RWPE1 (cell line): ENCODE results near the gene KIF3B.

ENCODE experiments used
- CTCF ChIA-PET: fragments of 350-600 bp; sonication (Branson Sonifier 250); formaldehyde crosslinking; extraction: SDS; loops from one replicate; lab custom pipeline; 2021; lab: Yijun Ruan, JAX
- POLR2A ChIA-PET: fragments of 400-600 bp; formaldehyde crosslinking; extraction: SDS; loops from one replicate; lab custom pipeline; 2020; ENCODE audit warnings: antibody characterized with exemption; ENCODE audit not compliant: low non-redundant PET; lab: Yijun Ruan, JAX
- DNase-seq: peaks from one replicate; pipeline ENCODE4 v3.0.0; 2012; ENCODE audit warnings: low spot score
- H3K27ac ChIP-seq: fragments of 450-650 bp; 2 replicates; pipeline ENCODE4 v1.5.1; 2017
- CTCF ChIP-seq: fragments of 450-650 bp; conservative IDR thresholded peaks from 2 replicates; pipeline ENCODE4 v1.5.1; 2017; ENCODE audit warnings: low read depth, mild to moderate bottlenecking

Gene KIF3B

GRCh38 chr20:32231847-32232246, 45.6 kb upstream of the KIF3B start:
- no peak for DNase-seq
- POLR2A ChIA-PET: interaction anchor here (0.6 kb wide), 1 partner anchor 1212 kb away, joined by 6 read pairs; the partner anchor contains the start of gene SNTA1
- CTCF ChIA-PET: interaction anchor here (1.4 kb wide), 1 partner anchor 10 kb away, joined by 5 read pairs; no protein-coding TSS in a partner anchor
- no peak overlapping the region for H3K27ac ChIP-seq
- TF ChIP-seq CTCF: no peak

- no peak overlapping the region for H3K27ac ChIP-seq
- ChIA-PET CTCF (interaction anchor here (0.6 to 1.4 kb wide), 2 partner anchors 9 to 95 kb away, joined by 3 to 5 read pairs; no protein-coding TSS in a partner anchor), POLR2A (interaction anchor here (0.6 kb wide), 1 partner anchor 1211 kb away, joined by 6 read pairs; the partner anchor contains the start of gene SNTA1)
- DNase-seq: no peak
- TF ChIP-seq CTCF: no peak
Measured at GRCh38 chr20:32232326-32232886, 45.0 kb upstream of the KIF3B start.

- TF ChIP-seq CTCF: no peak
- CTCF ChIA-PET: interaction anchor here (0.5 to 1.4 kb wide), 4 partner anchors 8 to 410 kb away, joined by 3 to 5 read pairs (median 4); no protein-coding TSS in a partner anchor
- no peak for DNase-seq
- POLR2A ChIA-PET: no interaction called here
- no peak overlapping the region for H3K27ac ChIP-seq
Measured at GRCh38 chr20:32233286-32233685, 44.2 kb upstream of the KIF3B start.

- ChIA-PET POLR2A (interaction anchor here (1.0 kb wide), 1 partner anchor 16 kb away, joined by 3 read pairs; no protein-coding TSS in a partner anchor), CTCF (interaction anchor here (0.5 to 1.1 kb wide), 5 partner anchors 11 to 266 kb away, joined by 3 to 4 read pairs (median 3); no protein-coding TSS in a partner anchor)
- TF ChIP-seq CTCF: no peak
- no peak for DNase-seq
- 0 out of 2 replicates have a peak overlapping the region, but pooled peaks have one; percentile 0 for H3K27ac ChIP-seq
Measured at GRCh38 chr20:32234135-32234808, 43.2 kb upstream of the KIF3B start.

GRCh38 chr20:32235331-32236047, 42.0 kb upstream of the KIF3B start:
- CTCF ChIA-PET: interaction anchor here (0.6 to 1.0 kb wide), 3 partner anchors 10 to 1558 kb away, joined by 3 to 5 read pairs (median 3); no protein-coding TSS in a partner anchor
- DNase-seq: no peak

More at GRCh38 chr20:32235331-32236047, 42.0 kb upstream of the KIF3B start:
- peak overlapping the region; percentile 43 for H3K27ac ChIP-seq
- TF ChIP-seq CTCF: no peak
- POLR2A ChIA-PET: no interaction called here
